Body of pancreas (tissue), 4 donors: ENCODE data around the gene EPN2.

Experiments
- POLR2A ChIP-seq, 3 donors: fragments of 450-650 bp; IDR thresholded peaks; one replicate each; pipeline ENCODE4 v1.6.1; 2016; ENCODE audit warnings: antibody characterized with exemption in 3 of 3, mild to moderate bottlenecking in 2 of 3
- TF ChIP-seq, protein P1 (sequence below), 7 experiments: fragments of 450-650 bp in 4 of 7; fragments of 200-600 bp in 3 of 7; sonication (generic) in 3 of 7; IDR thresholded peaks; one replicate each; pipeline ENCODE4 v1.5.1; 2016 to 2019; ENCODE audit warnings: antibody characterized with exemption in 7 of 7

DNA sequence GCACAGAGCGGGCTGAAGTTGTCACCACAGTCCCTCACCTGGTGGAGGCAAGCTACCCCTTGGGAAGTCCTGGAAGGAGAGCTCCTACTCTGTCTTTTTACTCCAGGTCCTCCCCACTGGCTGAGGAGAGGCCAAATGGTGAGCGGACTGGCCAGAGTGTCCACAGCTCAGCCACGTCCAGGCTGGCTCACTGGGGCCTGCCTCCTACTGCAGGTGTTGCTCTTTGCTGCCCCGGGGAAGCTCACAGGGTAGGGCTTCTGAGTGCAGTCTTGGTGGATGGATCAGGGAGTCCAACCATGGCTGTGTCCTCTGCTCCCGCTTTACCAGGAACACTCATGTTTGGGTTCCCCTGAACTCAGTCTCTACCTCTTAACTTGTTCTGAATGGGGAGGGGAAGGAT is 122.7 kb downstream of the EPN2 start:
- TF ChIP-seq POLR2A (IDR thresholded peaks at IDR 0.05) = no peak
- TF ChIP-seq, protein P1, sequence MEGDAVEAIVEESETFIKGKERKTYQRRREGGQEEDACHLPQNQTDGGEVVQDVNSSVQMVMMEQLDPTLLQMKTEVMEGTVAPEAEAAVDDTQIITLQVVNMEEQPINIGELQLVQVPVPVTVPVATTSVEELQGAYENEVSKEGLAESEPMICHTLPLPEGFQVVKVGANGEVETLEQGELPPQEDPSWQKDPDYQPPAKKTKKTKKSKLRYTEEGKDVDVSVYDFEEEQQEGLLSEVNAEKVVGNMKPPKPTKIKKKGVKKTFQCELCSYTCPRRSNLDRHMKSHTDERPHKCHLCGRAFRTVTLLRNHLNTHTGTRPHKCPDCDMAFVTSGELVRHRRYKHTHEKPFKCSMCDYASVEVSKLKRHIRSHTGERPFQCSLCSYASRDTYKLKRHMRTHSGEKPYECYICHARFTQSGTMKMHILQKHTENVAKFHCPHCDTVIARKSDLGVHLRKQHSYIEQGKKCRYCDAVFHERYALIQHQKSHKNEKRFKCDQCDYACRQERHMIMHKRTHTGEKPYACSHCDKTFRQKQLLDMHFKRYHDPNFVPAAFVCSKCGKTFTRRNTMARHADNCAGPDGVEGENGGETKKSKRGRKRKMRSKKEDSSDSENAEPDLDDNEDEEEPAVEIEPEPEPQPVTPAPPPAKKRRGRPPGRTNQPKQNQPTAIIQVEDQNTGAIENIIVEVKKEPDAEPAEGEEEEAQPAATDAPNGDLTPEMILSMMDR (IDR thresholded peaks at IDR 0.05) = no peak
